Measurements from ENCODE around the gene SLX1B. TPM values are rescaled to one million over a fixed set of nuclear protein-coding genes. Genes with fewer than 3 reads are reported as not detected.
"Not testable (repeated sequence)": the region's sequence is repeated elsewhere in the genome, so short reads cannot be mapped to it uniquely, and the experiment has no call there.

SLX1B gene
- total RNA-seq, 1 donor = 10.9 TPM

GRCh38 chr16:29506308-29506707 lies 52.0 kb downstream of the SLX1B start, which contains the start of gene NPIPB12:
Gene NPIPB12 (minus strand): TSS chr16:29506408.
- H3K9me3 ChIP-seq (ENCODE audit: low read depth, low read length); H3K4me1 ChIP-seq (ENCODE audit: insufficient read depth, low read length); H3K4me3 ChIP-seq (ENCODE audit: low read length); H3K27me3 ChIP-seq (ENCODE audit: insufficient read depth, low read length): not testable (repeated sequence)

Other genes with a start within 250 kb of the SLX1B start
- 2.8 TPM for gene NPIPB11, start 47.8 kb upstream of the SLX1B start, total RNA-seq
- 12.9 TPM for gene BOLA2, start 182 bp upstream of the SLX1B start, total RNA-seq
- gene SULT1A4, start 5.4 kb downstream of the SLX1B start, total RNA-seq = 8.1 TPM
- gene NPIPB12, start 51.9 kb downstream of the SLX1B start, total RNA-seq = 38.7 TPM
- 29.7 TPM for gene SPN, start 208.7 kb downstream of the SLX1B start, total RNA-seq
- gene QPRT, start 224.6 kb downstream of the SLX1B start, total RNA-seq = 0.21 TPM